Measurements from ENCODE around the gene KIAA1210.

The KIAA1210 gene

GRCh38 chrX:119134466-119134865, 6.9 kb upstream of the KIAA1210 start:
- Histone ChIP-seq H3K4me3 (ENCODE audit: low read depth in 1 of 2, low read length in 1 of 2) (no peak overlapping the region), H3K4me1 (ENCODE audit: control insufficient read depth in 1 of 2, insufficient read depth in 1 of 2, low read depth in 1 of 2, low read length in 1 of 2) (no peaks in the 10 kb centered on the region), H3K27me3 (no peaks in the 10 kb centered on the region), H3K9me3 (no peaks in the 10 kb centered on the region), H3K27ac (no peak overlapping the region), H3K36me3 (no peaks in the 10 kb centered on the region)
- no peak for TF ChIP-seq CTCF (IDR thresholded peaks at IDR 0.05)

- no peaks in the 10 kb centered on the region for H3K9me3 ChIP-seq
- no peak for TF ChIP-seq CTCF (IDR thresholded peaks at IDR 0.05)
- H3K27ac ChIP-seq = no peak overlapping the region
- no peaks in the 10 kb centered on the region for H3K4me1 ChIP-seq (ENCODE audit: control insufficient read depth in 1 of 2, insufficient read depth in 1 of 2, low read depth in 1 of 2, low read length in 1 of 2)
- H3K36me3 ChIP-seq = no peaks in the 10 kb centered on the region
- no peak overlapping the region for H3K4me3 ChIP-seq (ENCODE audit: low read depth in 1 of 2, low read length in 1 of 2)
- H3K27me3 ChIP-seq = no peaks in the 10 kb centered on the region
Observed at GRCh38 chrX:119132961-119133360, 5.3 kb upstream of the KIAA1210 start.

- Histone ChIP-seq H3K27me3 (no peaks in the 10 kb centered on the region), H3K4me1 (ENCODE audit: control insufficient read depth in 1 of 2, insufficient read depth in 1 of 2, low read depth in 1 of 2, low read length in 1 of 2) (no peaks in the 10 kb centered on the region), H3K9me3 (no peaks in the 10 kb centered on the region), H3K4me3 (ENCODE audit: low read depth in 1 of 2, low read length in 1 of 2) (no peak overlapping the region), H3K27ac (no peak overlapping the region), H3K36me3 (no peaks in the 10 kb centered on the region)
- TF ChIP-seq CTCF (IDR thresholded peaks at IDR 0.05) = no peak
Observed at GRCh38 chrX:119132316-119132715, 4.7 kb upstream of the KIAA1210 start.

GRCh38 chrX:119130911-119131310, 3.3 kb upstream of the KIAA1210 start:
- Histone ChIP-seq H3K27me3 (no peaks in the 10 kb centered on the region), H3K4me3 (ENCODE audit: low read depth in 1 of 2, low read length in 1 of 2) (no peak overlapping the region)
- TF ChIP-seq CTCF (IDR thresholded peaks at IDR 0.05) = no peak

GRCh38 chrX:119121341-119121740, 6.3 kb downstream of the KIAA1210 start:
- no peaks in the 10 kb centered on the region for H3K36me3 ChIP-seq
- no peak overlapping the region for H3K27ac ChIP-seq
- no peaks in the 10 kb centered on the region for H3K9me3 ChIP-seq

More at GRCh38 chrX:119130911-119131310, 3.3 kb upstream of the KIAA1210 start:
- Histone ChIP-seq H3K9me3 (no peaks in the 10 kb centered on the region), H3K36me3 (no peaks in the 10 kb centered on the region), H3K4me1 (ENCODE audit: control insufficient read depth in 1 of 2, insufficient read depth in 1 of 2, low read depth in 1 of 2, low read length in 1 of 2) (no peaks in the 10 kb centered on the region), H3K27ac (no peak overlapping the region)

More at GRCh38 chrX:119121341-119121740, 6.3 kb downstream of the KIAA1210 start:
- Histone ChIP-seq H3K4me3 (ENCODE audit: low read depth in 1 of 2, low read length in 1 of 2) (no peak overlapping the region), H3K4me1 (ENCODE audit: control insufficient read depth in 1 of 2, insufficient read depth in 1 of 2, low read depth in 1 of 2, low read length in 1 of 2) (no peaks in the 10 kb centered on the region), H3K27me3 (no peaks in the 10 kb centered on the region)
- no peak for TF ChIP-seq CTCF (IDR thresholded peaks at IDR 0.05)

Measured in neutrophil (primary cell).